Epithelial cell of proximal tubule (primary cell): ENCODE data around the gene SEC24C. TPM values are rescaled to one million over a fixed set of nuclear protein-coding genes. Genes with fewer than 3 reads are reported as not detected.

Source experiments
- DNase-seq: peaks from one replicate; pipeline ENCODE4 v3.0.0-alpha.2; 2011; ENCODE audit warnings: low read depth
- H3K4me3 ChIP-seq: 2 replicates; pipeline ENCODE4 v1.5.1; 2011; ENCODE audit warnings: low read depth, mild to moderate bottlenecking, low read length
- total RNA-seq: library from RNA; depleted of rRNA; stranded (reverse); fragments of >200 nt; gene quantifications from 2 replicates; pipeline ENCODE4 v1.2.3, GENCODE V29; 2015
- TF ChIP-seq, protein P1 (sequence below): conservative IDR thresholded peaks from 2 replicates; pipeline ENCODE4 v1.5.1; 2012; ENCODE audit warnings: low read depth, mild to moderate bottlenecking, low read length

Gene SEC24C
- total RNA-seq, 1 donor from 2014 or later, result 54.3 TPM

GRCh38 chr10:73773152-73773879, 29.1 kb downstream of the SEC24C start:
- TF ChIP-seq, protein P1, sequence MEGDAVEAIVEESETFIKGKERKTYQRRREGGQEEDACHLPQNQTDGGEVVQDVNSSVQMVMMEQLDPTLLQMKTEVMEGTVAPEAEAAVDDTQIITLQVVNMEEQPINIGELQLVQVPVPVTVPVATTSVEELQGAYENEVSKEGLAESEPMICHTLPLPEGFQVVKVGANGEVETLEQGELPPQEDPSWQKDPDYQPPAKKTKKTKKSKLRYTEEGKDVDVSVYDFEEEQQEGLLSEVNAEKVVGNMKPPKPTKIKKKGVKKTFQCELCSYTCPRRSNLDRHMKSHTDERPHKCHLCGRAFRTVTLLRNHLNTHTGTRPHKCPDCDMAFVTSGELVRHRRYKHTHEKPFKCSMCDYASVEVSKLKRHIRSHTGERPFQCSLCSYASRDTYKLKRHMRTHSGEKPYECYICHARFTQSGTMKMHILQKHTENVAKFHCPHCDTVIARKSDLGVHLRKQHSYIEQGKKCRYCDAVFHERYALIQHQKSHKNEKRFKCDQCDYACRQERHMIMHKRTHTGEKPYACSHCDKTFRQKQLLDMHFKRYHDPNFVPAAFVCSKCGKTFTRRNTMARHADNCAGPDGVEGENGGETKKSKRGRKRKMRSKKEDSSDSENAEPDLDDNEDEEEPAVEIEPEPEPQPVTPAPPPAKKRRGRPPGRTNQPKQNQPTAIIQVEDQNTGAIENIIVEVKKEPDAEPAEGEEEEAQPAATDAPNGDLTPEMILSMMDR, result no peak
- H3K4me3 ChIP-seq, result peak overlapping the region; percentile 63
- no peak for DNase-seq

GRCh38 chr10:73774637-73775036, 30.5 kb downstream of the SEC24C start:
- no peak for DNase-seq
- TF ChIP-seq, protein P1, result peak; percentile 19
- peak overlapping the region; percentile 63 for H3K4me3 ChIP-seq

DNA sequence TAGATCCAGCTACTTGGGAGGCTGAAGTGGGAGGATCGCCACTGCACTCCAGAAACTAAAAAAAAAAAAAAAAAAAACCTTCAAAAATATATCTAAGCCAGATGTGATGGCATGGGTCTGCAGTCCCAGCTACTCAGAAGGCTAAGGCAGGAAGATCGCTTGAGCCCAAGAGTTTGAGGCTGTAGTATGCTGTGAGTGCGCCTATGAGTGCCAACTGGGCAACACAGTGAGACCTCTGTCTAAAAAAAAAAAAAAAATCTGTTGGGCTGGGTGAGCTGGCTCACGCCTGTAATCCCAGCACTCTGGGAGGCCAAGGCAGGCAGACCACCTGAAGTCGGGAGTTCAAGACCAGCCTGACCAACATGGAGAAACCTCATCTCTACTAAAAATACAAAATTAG, 34.8 kb downstream of the SEC24C start:
- TF ChIP-seq, protein P1, result no peak
- DNase-seq, result no peak

GRCh38 chr10:73779539-73780197, 35.5 kb downstream of the SEC24C start:
- DNase-seq, result no peak
- H3K4me3 ChIP-seq, result no peak overlapping the region
- TF ChIP-seq, protein P1, result no peak

More for the DNA sequence above, 34.8 kb downstream of the SEC24C start:
- no peak overlapping the region for H3K4me3 ChIP-seq

- TF ChIP-seq, protein P1, result no peak
- H3K4me3 ChIP-seq, result no peak overlapping the region
- no peak for DNase-seq
Observed at GRCh38 chr10:73780301-73780700, 36.1 kb downstream of the SEC24C start.

GRCh38 chr10:73780966-73781365, 36.8 kb downstream of the SEC24C start:
- no peak for DNase-seq
- peak overlapping the region; percentile 77 for H3K4me3 ChIP-seq
- TF ChIP-seq, protein P1, result no peak

DNA sequence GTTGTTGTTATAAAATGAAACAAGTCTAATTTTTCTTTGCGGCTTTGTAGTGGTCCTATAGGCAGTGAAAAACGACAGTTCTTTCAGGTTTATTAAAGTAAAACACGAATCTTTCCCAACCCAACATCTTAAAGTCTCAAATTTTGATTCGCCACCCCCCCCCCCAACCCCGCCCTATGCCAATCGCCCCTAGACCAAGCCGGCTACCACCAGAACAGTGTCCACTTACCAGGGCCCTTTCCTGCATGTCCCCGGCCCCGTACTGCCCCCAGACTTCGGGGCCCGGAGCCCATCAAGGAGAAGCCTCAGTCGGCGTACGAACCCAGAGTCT, 37.3 kb downstream of the SEC24C start:
- no peak for DNase-seq
- peak overlapping the region; percentile 77 for H3K4me3 ChIP-seq
- TF ChIP-seq, protein P1, result no peak
